ENCODE measurements around the gene TMPO.
A peak's percentile ranks its signal among the peaks of the same experiment; 100 is the strongest.

TMPO gene, protein sequence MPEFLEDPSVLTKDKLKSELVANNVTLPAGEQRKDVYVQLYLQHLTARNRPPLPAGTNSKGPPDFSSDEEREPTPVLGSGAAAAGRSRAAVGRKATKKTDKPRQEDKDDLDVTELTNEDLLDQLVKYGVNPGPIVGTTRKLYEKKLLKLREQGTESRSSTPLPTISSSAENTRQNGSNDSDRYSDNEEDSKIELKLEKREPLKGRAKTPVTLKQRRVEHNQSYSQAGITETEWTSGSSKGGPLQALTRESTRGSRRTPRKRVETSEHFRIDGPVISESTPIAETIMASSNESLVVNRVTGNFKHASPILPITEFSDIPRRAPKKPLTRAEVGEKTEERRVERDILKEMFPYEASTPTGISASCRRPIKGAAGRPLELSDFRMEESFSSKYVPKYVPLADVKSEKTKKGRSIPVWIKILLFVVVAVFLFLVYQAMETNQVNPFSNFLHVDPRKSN

DNA sequence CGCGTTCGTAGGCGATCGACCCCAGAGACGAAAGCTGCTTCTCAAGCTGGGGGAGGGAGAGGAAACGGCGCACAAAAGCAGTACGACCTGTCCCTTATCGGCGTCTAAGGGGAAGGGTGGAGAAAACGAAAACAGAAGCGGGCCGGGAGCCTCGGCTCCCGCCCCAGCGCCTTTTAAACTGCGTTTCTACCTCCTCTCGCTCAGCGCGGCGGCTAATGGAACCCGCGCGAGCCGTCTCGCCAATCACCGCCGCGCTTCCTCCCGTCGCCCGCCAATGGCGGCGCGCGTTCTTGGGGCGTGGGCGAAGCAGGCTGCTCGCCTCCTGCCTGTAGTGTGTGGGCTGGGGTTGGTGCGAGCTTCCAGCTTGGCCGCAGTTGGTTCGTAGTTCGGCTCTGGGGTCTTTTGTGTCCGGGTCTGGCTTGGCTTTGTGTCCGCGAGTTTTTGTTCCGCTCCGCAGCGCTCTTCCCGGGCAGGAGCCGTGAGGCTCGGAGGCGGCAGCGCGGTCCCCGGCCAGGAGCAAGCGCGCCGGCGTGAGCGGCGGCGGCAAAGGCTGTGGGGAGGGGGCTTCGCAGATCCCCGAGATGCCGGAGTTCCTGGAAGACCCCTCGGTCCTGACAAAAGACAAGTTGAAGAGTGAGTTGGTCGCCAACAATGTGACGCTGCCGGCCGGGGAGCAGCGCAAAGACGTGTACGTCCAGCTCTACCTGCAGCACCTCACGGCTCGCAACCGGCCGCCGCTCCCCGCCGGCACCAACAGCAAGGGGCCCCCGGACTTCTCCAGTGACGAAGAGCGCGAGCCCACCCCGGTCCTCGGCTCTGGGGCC, at the start of gene TMPO:
TSS of gene TMPO (plus strand) at position 304 of the 824 bp plus-strand sequence. CDS start at position 582, 278 bp downstream.
- peak; percentile 94 for DNase-seq (ENCODE audit: low read depth, low spot score)
- in situ Hi-C loops (cut with HindIII; ENCODE audit: low sequenced_read_pairs): no loop called here
- TF ChIP-seq, protein P1, sequence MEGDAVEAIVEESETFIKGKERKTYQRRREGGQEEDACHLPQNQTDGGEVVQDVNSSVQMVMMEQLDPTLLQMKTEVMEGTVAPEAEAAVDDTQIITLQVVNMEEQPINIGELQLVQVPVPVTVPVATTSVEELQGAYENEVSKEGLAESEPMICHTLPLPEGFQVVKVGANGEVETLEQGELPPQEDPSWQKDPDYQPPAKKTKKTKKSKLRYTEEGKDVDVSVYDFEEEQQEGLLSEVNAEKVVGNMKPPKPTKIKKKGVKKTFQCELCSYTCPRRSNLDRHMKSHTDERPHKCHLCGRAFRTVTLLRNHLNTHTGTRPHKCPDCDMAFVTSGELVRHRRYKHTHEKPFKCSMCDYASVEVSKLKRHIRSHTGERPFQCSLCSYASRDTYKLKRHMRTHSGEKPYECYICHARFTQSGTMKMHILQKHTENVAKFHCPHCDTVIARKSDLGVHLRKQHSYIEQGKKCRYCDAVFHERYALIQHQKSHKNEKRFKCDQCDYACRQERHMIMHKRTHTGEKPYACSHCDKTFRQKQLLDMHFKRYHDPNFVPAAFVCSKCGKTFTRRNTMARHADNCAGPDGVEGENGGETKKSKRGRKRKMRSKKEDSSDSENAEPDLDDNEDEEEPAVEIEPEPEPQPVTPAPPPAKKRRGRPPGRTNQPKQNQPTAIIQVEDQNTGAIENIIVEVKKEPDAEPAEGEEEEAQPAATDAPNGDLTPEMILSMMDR (IDR thresholded peaks at IDR 0.05; ENCODE audit: low read depth, low read length): no peak
- peak within 1 kb of the TSS; percentile 93 for H3K4me3 ChIP-seq (ENCODE audit: low read depth, low read length)

DNA sequence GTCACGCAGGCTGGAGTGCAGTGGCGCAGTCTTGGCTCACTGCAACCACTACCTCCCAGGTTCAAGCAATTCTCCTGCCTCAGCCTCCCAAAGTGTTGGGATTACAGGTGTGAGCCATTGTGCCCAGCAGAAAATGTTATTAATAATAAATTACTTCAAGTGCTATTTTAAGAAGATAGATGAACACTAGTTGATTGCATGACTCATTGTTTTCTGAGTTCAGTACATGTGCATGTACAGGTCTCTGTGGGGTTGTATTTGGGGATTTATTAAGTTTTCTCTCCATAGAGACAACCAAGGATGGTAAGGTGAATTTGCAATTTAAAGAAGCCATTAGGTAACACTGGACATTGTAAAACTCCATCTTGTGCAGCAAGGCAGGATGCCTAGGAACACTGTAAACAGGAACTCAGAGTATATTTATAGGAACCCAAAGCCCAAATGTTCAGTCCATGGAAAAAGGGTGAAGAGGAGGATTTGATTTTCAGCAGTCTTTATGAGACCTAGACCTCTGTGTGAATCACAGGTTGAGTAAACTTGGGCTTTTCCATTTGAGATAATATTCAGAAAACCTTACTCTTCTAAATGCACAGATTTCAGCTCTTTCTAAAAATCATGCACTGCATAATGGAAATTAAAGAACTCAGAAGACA, 49.3 kb upstream of the TMPO start:
- no peak overlapping the region for H3K4me3 ChIP-seq (ENCODE audit: low read depth, low read length)
- no peak for DNase-seq (ENCODE audit: low read depth, low spot score)
- TF ChIP-seq, protein P1 (IDR thresholded peaks at IDR 0.05; ENCODE audit: low read depth, low read length): no peak
- in situ Hi-C loops (cut with HindIII; ENCODE audit: low sequenced_read_pairs): no loop called here

DNA sequence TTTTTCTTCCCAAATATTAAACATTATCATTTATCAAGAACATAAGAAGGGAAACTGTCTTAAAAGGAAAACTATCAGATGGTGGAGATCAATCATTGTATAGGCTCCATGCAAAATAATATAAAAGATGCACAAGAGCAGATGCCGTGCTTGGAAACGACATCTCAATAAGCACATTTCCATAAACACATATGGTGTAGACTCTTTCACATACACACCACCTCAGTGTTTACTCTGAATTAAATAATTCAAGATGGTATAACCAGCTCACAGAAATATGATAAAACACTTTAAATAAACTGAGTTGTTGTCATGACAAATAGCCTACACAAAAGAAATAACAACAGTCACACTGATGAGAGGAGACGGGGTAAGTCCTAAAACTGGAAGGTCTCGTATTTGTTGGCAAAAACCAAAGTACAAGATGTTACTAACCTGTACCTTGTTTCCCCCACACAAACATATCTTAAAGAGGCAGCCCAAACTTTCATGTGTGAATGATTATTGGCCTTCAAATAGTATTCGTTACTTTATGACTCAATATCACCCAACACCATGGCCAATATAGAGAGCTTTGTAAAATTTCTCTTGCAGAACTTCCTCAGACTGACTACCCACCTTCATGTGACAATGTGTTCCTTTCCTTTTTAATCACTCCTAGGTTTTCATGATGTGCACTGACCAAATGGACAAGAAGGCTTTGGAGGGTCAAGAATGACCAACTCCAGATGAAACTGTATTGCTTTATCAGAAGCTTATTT, 48.6 kb upstream of the TMPO start:
- H3K4me3 ChIP-seq (ENCODE audit: low read depth, low read length): no peak overlapping the region
- TF ChIP-seq, protein P1 (IDR thresholded peaks at IDR 0.05; ENCODE audit: low read depth, low read length): no peak
- in situ Hi-C loops (cut with HindIII; ENCODE audit: low sequenced_read_pairs): no loop called here
- DNase-seq (ENCODE audit: low read depth, low spot score): no peak

DNA sequence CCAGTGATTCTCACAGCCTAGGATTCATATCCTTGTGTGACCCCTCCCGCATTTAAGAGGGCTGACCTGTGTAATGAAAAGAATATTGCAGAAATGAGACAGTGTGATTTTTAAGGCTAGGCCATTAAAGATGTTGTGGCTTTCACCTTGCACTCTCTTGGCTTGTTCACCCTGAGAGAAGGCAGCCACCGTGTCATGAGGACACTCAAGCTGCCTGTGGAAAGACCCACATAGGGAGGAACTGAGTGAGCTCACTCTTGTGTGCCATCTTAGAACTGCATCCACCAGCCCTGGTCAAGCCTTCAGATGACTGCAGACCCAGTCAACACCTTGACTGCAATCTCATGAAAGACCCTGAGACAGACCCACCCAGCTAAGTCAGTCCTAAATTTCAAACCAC, 46.3 kb upstream of the TMPO start:
- no peak overlapping the region for H3K4me3 ChIP-seq (ENCODE audit: low read depth, low read length)
- in situ Hi-C loops (cut with HindIII; ENCODE audit: low sequenced_read_pairs): no loop called here
- no peak for DNase-seq (ENCODE audit: low read depth, low spot score)
- TF ChIP-seq, protein P1 (IDR thresholded peaks at IDR 0.05; ENCODE audit: low read depth, low read length): no peak

DNA sequence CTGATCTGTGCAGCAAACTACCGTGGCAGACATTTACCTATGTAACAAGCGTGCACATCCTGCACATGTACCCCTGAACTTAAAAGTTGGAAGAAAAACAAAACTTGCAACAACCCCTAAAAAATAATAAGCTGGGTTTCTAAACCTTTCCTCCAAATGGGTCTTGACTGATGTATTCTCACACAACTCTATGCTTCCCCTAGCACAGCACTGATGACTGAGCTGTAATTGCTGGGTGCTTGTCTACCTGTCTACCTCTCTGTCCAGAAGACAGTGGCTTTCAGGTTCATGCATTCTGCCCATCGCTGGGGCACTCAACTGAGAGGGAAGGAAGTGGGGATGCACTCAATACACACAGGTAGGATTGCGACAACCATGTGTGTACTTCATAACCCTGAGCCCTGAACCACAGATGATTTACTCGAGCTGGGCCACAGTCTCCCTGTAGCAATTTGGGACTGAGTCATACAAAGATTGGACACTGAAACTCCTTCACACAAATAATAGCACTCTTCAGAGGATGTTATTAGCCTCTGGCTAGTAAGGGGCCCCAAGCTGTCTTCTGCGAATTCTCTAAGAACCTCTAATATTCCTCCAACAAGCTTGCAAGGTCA, 44.8 kb upstream of the TMPO start:
- DNase-seq (ENCODE audit: low read depth, low spot score): no peak
- TF ChIP-seq, protein P1 (IDR thresholded peaks at IDR 0.05; ENCODE audit: low read depth, low read length): no peak
- in situ Hi-C loops (cut with HindIII; ENCODE audit: low sequenced_read_pairs): no loop called here
- H3K4me3 ChIP-seq (ENCODE audit: low read depth, low read length): no peak overlapping the region

Data from astrocyte of the spinal cord (primary cell).